Lung microvascular endothelial cell (primary cell): ENCODE results near the gene CDC45. TPM values are rescaled to one million over a fixed set of nuclear protein-coding genes. Genes with fewer than 3 reads are reported as not detected.
"Not testable (repeated sequence)": the region's sequence is repeated elsewhere in the genome, so short reads cannot be mapped to it uniquely, and the experiment has no call there.

Experiments
- DNase-seq, 2 donors: peaks; one replicate each; pipeline versions ENCODE4 v3.0.0 to v3.0.0-alpha.2; 2010; ENCODE audit warnings: low read depth in 2 of 2
- total RNA-seq: library from RNA; depleted of rRNA; stranded (reverse); fragments of >200 nt; gene quantifications from 2 replicates; pipeline ENCODE4 v1.2.1, GENCODE V29; 2014

The CDC45 gene
- total RNA-seq, result 3.0 and 12.2 TPM in 2 replicates

GRCh38 chr22:19479355-19480172, at the start of gene CDC45:
Gene CDC45 (plus strand): TSS chr22:19479920. CDS start chr22:19479969, 49 bp downstream.
- peak; percentile 99 for DNase-seq

GRCh38 chr22:19429950-19430889, 49.5 kb upstream of the CDC45 start:
- DNase-seq, result peak; percentile 29 to 39

GRCh38 chr22:19430890-19431541, 48.7 kb upstream of the CDC45 start:
- peak; percentile 27 to 39 for DNase-seq

GRCh38 chr22:19431649-19432132, 48.0 kb upstream of the CDC45 start, which contains the start of gene HIRA:
Gene HIRA (minus strand): TSS chr22:19431733. CDS start chr22:19431476, 257 bp downstream.
- DNase-seq, result peak; percentile 78 to 84

- DNase-seq, result peak; percentile 96 to 97
These were observed 47.4 kb upstream of the CDC45 start, which contains the start of gene MRPL40 for GRCh38 chr22:19432133-19432851. Gene MRPL40 (plus strand): TSS chr22:19432545. CDS start chr22:19432555, 10 bp downstream.

- no peak for DNase-seq
These were observed 45.3 kb upstream of the CDC45 start for GRCh38 chr22:19434401-19434800.

GRCh38 chr22:19434829-19435580, 44.7 kb upstream of the CDC45 start:
- no peak for DNase-seq

- not testable (repeated sequence) for DNase-seq
These were observed 43.1 kb upstream of the CDC45 start for GRCh38 chr22:19436444-19437161.

GRCh38 chr22:19438298-19438697, 41.4 kb upstream of the CDC45 start:
- DNase-seq, result no peak

GRCh38 chr22:19440411-19441195, 39.1 kb upstream of the CDC45 start:
- no peak for DNase-seq

- no peak for DNase-seq
These were observed 37.6 kb upstream of the CDC45 start for GRCh38 chr22:19442166-19442565.

- DNase-seq, result no peak
These were observed 36.0 kb upstream of the CDC45 start for GRCh38 chr22:19443544-19444211.

- DNase-seq, result peak in 1 of 2 donors; percentile 43
These were observed 34.3 kb upstream of the CDC45 start for GRCh38 chr22:19445279-19445982.

GRCh38 chr22:19446603-19447329, 33.0 kb upstream of the CDC45 start:
- DNase-seq, result peak; percentile 33 to 36

- peak; percentile 94 to 95 for DNase-seq
These were observed 32.2 kb upstream of the CDC45 start, which contains the start of gene C22orf39 for GRCh38 chr22:19447330-19448075. Gene C22orf39 (minus strand): TSS chr22:19447711. CDS start chr22:19447688, 23 bp downstream.
